ENCODE results near the gene FRMPD3. TPM values are rescaled to one million over a fixed set of nuclear protein-coding genes. Genes with fewer than 3 reads are reported as not detected.

FRMPD3 gene
- total and polyA plus RNA-seq, 10 of the 15 experiments (the other 5 are each of a cell fraction or from before 2014, with no cell fraction given), result 0.01 to 0.06 (median 0.05) TPM; not detected in 6

GRCh38 chrX:107477406-107477805 is 28.0 kb downstream of the FRMPD3 start:
- whole genome bisulfite sequencing (ENCODE audit: insufficient coverage, insufficient replicate concordance, low lambda C conversion rate, missing lambda C conversion rate), result 12% methylated on average over 4 of the region's 4 CpGs
- Histone ChIP-seq H3K4me3 (no peak overlapping the region), H3K27ac (ENCODE audit: control insufficient read depth, insufficient read depth) (no peak overlapping the region), H3K4me2 (ENCODE audit: control insufficient read depth, insufficient read depth) (no peak overlapping the region), H3K9me3 (replicated peaks; ENCODE audit: control insufficient read depth, insufficient read depth, low read length) (no peaks in the 10 kb centered on the region), H3K27me3 (replicated peaks in 1 of 2; ENCODE audit: control insufficient read depth in 2 of 2, insufficient read depth in 2 of 2, low read length in 1 of 2) (no peaks in the 10 kb centered on the region), H3K36me3 (ENCODE audit: control insufficient read depth in 2 of 2, insufficient read depth in 2 of 2, low read length in 1 of 2) (no peaks in the 10 kb centered on the region), H3K4me1 (ENCODE audit: control insufficient read depth, insufficient read depth, low read length) (no peaks in the 10 kb centered on the region), H2AFZ (ENCODE audit: control insufficient read depth, low read depth, low read length) (no peak overlapping the region), H3K79me2 (ENCODE audit: control insufficient read depth, insufficient read depth, low read length) (no peaks in the 10 kb centered on the region), H3K9ac (ENCODE audit: control insufficient read depth, insufficient read depth, low read length) (no peak overlapping the region), H4K20me1 (ENCODE audit: control insufficient read depth, insufficient read depth) (no peaks in the 10 kb centered on the region)
- in situ Hi-C loops (cut with MboI), result no loop called here
- no peak for FAIRE-seq
- intact Hi-C loops (cut with micrococcal nuclease; ENCODE audit: unreplicated experiment), result no loop called here
- ChIA-PET RAD21 (ENCODE audit: unreplicated experiment) (no interaction called here), SMC1A (ENCODE audit: uncharacterized antibody, unreplicated experiment) (no interaction called here), CTCF (no interaction called here), POLR2A (no interaction called here)
- no TSS peak for BruUV-seq (replicated peaks)
- no peak for TF ChIP-seq E4F1 (IDR thresholded peaks at IDR 0.05; ENCODE audit: borderline replicate concordance, partially characterized antibody)
- no peak for TF ChIP-seq TCF3 (IDR thresholded peaks at IDR 0.05; ENCODE audit: borderline replicate concordance, insufficient read depth, low read depth, low read length)
- no peak for TF ChIP-seq RELB (IDR thresholded peaks at IDR 0.05; ENCODE audit: low read depth)
- TF ChIP-seq E2F8 (IDR thresholded peaks at IDR 0.05; ENCODE audit: low read depth, partially characterized antibody), result no peak
- TF ChIP-seq USF2 (IDR thresholded peaks at IDR 0.05; ENCODE audit: borderline replicate concordance, low read depth, low read length), result no peak
- TF ChIP-seq SREBF2 (IDR thresholded peaks at IDR 0.05; ENCODE audit: low read length), result no peak
- no peak for TF ChIP-seq CBX5 (IDR thresholded peaks at IDR 0.05; ENCODE audit: low read depth)
- TF ChIP-seq MEF2B (IDR thresholded peaks at IDR 0.05; ENCODE audit: partially characterized antibody, poor library complexity, severe bottlenecking), result no peak
- no peak for TF ChIP-seq LARP7 (IDR thresholded peaks at IDR 0.05)
- TF ChIP-seq CBFB (IDR thresholded peaks at IDR 0.05; ENCODE audit: low read depth), result no peak
- TF ChIP-seq REST (IDR thresholded peaks at IDR 0.05; ENCODE audit: low read depth, low read length), result no peak
- ATAC-seq, result no peak
- no peak for DNase-seq (ENCODE audit: low read depth, low spot score)
